GM13976 (cell line): ENCODE data around the gene ZNF436.

Experiments used
- DNase-seq: peaks from one replicate; pipeline ENCODE4 v3.0.0; 2012; ENCODE audit warnings: low spot score
- in situ Hi-C: fragments of 300-500 bp; cut with MboI; formaldehyde crosslinking; loops from one replicate; pipeline ENCODE4 v1.12.0; 2022; ENCODE audit warnings: low sequenced_read_pairs, mixed read lengths, inconsistent platforms; ENCODE audit not compliant: unreplicated experiment
- TF ChIP-seq, protein P1 (sequence below): IDR thresholded peaks from 2 replicates; pipeline ENCODE4 v1.5.1; 2012; ENCODE audit warnings: borderline replicate concordance, mild to moderate bottlenecking; ENCODE audit not compliant: insufficient read depth; ENCODE audit errors: extremely low read depth, missing control alignments, control extremely low read depth

The ZNF436 gene

DNA sequence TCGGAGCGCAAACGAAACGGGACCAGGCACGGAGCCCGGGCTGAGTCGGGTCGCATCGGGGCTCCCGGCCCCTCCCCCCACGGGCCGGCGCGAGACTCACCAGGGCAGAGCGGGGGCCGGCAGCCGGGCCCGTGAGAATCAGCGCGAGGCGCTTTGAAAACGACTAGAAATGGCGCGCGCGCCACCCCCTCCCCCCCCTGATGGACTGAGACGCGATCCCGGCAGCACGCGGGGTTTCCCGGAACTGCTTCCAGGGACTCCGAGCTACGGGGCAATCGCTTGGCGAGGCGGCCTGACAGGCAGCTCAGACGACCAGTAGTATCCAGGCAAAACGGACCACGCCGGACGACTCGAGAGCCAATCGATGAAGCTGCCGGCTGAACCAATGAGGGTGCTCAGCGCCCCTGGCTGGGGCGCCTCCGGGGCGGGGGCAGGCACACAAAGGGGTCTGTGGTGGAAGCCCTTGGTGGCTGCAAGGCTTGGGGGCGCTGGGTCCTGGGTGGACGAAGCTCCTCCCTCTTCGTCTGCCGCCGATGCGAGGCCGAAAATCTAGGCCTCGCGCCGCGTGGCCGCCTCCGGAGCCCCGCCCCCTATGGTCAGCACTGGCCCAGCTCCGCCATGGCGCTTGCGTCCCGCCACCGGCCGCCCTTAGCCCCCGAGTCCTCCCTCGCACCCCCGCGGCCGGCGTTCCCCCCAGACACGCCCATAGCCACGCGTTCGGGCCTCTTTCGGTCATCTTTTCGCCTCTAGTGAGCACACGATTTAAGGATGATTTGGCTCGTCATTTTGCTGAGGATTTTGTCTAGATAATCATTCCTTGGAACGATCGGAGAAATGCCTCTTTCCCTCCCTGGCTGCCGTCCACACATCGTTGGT is 25.3 kb downstream of the ZNF436 start, which contains the start of gene HNRNPR:
TSS of gene HNRNPR (minus strand) at position 174 of the 876 bp plus-strand sequence. CDS start 3,276 bp downstream, outside the sequence.
- TF ChIP-seq, protein P1, sequence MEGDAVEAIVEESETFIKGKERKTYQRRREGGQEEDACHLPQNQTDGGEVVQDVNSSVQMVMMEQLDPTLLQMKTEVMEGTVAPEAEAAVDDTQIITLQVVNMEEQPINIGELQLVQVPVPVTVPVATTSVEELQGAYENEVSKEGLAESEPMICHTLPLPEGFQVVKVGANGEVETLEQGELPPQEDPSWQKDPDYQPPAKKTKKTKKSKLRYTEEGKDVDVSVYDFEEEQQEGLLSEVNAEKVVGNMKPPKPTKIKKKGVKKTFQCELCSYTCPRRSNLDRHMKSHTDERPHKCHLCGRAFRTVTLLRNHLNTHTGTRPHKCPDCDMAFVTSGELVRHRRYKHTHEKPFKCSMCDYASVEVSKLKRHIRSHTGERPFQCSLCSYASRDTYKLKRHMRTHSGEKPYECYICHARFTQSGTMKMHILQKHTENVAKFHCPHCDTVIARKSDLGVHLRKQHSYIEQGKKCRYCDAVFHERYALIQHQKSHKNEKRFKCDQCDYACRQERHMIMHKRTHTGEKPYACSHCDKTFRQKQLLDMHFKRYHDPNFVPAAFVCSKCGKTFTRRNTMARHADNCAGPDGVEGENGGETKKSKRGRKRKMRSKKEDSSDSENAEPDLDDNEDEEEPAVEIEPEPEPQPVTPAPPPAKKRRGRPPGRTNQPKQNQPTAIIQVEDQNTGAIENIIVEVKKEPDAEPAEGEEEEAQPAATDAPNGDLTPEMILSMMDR, result no peak
- in situ Hi-C loops, result no loop called here

GRCh38 chr1:23343221-23344110 is 26.2 kb downstream of the ZNF436 start:
- TF ChIP-seq, protein P1, result no peak
- DNase-seq, result no peak
- in situ Hi-C loops, result no loop called here

More for the DNA sequence above, 25.3 kb downstream of the ZNF436 start, which contains the start of gene HNRNPR:
- peak; percentile 99 for DNase-seq

DNA sequence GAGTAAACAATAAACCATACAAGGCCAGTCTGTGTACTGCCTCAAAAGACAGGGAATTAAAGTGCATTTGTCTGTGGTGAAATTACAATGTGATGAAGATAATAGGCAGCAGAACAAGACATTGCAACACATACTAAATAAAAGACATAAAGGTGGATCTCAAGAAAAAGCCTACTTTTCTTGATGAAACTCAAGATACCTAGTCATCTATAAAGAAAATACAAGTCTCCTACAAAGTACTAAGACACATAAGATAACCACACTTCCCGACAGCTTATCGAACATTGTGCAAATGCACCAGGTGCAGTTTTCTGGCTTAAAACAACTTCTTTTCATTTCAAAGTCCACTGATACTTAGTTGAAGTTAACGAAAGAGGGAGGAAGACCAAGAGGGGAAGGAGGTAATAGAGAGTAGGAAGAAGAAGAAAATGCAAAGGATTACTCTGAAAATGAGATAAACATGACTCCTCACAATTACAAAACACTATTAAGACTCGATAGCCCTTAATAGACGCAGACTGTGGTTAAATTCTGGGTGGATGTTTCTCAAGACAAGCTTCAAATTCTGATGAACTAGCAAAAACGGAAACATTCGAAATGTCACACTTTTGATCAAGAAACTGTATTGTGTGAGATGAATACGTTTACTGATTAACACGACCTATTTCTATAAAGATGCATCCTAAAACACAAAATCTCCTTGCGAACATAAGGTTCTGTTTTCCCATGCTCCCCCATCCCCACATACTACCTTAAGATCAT is 27.5 kb downstream of the ZNF436 start:
- no peak for DNase-seq
- in situ Hi-C loops, result no loop called here
- TF ChIP-seq, protein P1, result no peak

DNA sequence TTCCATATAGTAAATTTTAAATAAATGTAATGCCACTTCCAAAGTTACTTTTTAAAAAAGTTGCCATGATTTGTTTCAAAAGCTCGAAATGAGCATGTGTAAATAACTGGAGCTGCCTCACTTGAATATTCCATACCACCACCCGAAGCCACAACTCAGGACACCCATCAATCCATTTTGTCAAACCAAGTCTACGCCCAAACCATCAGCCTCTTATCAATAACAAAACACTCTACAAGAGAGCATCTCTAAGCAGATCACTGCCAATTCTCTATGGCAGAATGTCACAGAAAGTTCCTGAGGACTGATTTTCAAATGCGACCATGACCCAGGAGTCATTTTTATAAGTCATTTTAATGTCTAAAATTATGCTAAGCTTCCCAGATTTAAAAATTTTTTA is 30.0 kb downstream of the ZNF436 start:
- TF ChIP-seq, protein P1, result no peak
- in situ Hi-C loops, result no loop called here
- no peak for DNase-seq

GRCh38 chr1:23337869-23338268 is 31.8 kb downstream of the ZNF436 start:
- in situ Hi-C loops, result no loop called here
- TF ChIP-seq, protein P1, result no peak

GRCh38 chr1:23331713-23332112 is 37.9 kb downstream of the ZNF436 start:
- DNase-seq, result no peak
- TF ChIP-seq, protein P1, result no peak
- in situ Hi-C loops, result no loop called here

More at GRCh38 chr1:23337869-23338268, 31.8 kb downstream of the ZNF436 start:
- DNase-seq, result no peak
